NCI-H524 (cell line): ENCODE measurements around the gene MLEC.
"Not testable (repeated sequence)": the region's sequence is repeated elsewhere in the genome, so short reads cannot be mapped to it uniquely, and the experiment has no call there.

ENCODE experiments used
- DNase-seq, 2 experiments: peaks; one replicate each; lab custom pipeline; 2025; lab: John Stamatoyannopoulos, UW

The MLEC gene

GRCh38 chr12:120662879-120663278 is 24.1 kb upstream of the MLEC start:
- no peak for DNase-seq

- DNase-seq = no peak
Measured at GRCh38 chr12:120663741-120664140, 23.2 kb upstream of the MLEC start.

GRCh38 chr12:120666571-120667390 is 20.2 kb upstream of the MLEC start:
- DNase-seq = no peak

GRCh38 chr12:120668091-120668867 is 18.7 kb upstream of the MLEC start:
- DNase-seq = no peak

DNA sequence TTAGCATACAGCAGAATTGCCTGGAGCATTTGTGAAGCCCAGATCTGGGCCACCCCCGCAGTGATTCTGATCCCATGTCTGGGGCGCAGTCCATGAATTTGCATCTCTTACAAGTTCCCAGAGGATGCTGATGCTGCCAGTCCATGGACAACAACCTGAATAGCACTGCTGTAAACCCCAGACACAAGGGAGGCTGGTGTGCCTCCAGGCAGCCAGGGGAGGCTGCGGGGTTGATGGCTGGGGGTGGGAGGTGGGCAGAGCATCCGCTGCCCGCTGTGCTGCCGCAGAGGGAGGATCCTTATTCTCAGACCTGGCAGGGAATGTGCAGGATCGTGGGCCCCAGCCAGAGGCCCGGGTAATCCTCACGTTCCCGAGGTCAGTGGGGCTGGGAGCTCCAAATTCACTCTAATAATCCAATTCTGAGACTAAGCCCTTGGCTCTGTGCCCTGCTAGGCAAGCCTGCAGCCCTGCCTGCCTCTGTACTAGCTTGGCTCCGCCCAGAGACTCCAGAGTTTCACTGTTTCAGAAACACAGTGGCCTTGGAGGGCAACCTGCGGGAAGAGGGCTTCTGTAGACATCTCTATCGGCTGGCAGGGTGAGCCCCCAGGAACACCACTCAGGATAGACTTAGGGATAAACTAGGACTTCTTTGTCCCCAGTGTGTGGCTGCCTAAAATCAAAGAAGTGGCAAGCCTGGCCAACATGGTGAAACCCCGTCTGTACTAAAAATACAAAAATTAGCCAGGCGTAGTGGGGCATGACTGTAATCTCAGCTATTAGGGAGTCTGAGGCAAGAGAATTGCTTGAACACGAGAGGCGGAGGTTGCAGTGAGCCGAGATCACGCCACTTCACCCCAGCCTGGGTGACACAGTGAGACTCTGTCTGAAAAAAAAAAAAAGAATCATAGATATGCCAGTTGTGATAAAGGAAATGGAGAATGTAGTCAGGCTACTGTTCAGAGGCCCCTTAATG is 17.8 kb upstream of the MLEC start:
- DNase-seq = peak; percentile 45 to 66

DNA sequence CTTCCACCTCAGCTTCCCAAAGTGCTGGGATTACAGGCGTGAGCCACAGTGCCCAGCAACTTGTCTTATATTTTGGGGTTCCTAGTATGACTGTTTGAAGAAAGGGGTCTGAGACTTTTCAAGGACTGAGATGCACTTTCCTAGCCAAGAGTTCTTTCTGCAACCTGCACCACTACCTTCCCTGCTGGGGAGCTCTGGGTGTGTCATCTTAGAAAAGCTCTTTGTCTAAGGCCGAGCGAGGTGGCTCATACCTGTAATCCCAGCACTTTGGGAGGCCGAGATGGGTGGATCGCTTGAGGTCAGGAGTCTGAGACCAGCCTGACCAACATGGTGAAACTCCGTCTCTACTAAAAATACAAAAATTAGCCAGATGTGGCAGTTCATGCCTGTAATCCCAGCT is 16.7 kb upstream of the MLEC start:
- not testable (repeated sequence) for DNase-seq

GRCh38 chr12:120670667-120671066 is 16.3 kb upstream of the MLEC start:
- DNase-seq = no peak

- DNase-seq = no peak
Measured at GRCh38 chr12:120674097-120674636, 12.8 kb upstream of the MLEC start.

DNA sequence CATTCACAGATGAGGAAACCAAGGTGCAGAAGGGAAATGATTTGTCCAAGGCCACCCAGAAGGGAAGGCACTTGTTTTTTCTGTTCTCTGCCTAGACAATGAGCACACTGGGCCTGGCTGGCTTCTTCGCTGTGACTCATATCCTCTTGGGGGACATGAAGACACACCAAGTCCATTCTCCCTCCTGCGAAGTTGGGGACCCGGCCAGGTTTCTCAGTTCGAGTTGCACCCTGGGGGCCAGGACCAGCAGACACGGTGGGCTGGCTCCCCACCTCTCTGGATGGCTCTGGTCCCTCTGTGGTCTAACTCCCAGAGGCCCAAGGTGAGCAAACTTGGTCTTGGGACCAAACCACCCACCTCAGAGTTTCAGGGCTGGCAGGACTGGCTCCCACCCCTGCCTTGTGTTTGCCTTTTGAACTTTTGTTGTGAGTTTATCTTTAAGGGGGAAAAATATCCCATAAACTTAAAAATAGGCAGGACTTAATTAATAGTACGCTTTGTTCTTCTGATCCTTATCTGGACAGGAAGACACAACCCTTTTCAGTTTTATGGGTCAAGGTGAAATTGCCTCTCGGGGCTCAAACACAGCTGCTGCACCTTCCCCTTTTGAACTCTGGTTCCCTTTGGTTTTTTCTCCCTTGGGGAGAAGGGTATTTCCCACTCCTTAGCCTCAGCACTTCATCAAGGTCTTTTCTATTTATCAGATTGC is 9.0 kb upstream of the MLEC start:
- DNase-seq = no peak

- DNase-seq = no peak
Measured at GRCh38 chr12:120678572-120678971, 8.4 kb upstream of the MLEC start.

DNA sequence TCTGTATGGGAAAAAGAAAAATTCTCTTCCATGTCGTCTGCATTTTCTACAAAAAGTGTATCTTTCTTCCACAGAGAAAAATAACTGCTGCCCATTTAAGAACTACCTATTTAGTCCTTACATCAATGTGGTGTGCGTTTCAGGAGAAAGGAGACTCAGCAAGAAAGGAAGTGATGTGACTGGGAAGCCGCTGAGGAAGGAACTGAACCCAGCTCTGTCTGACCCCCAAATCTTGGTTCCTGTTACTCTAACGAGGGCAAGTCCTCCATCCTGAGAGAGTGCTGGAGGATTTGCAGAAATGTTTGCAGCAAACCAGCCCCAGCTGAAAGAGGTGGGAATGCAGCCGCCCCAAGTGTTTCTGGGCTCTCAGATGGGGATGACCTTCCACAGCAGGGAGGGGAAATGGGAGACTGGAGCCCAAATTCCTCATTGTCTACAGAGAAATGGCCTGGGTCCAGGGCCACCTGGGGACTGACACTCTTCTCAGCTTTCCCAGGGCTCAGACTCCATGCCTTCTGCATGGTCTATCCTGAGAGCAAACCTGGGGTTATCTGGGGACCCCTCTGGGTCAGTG is 6.7 kb upstream of the MLEC start:
- DNase-seq = no peak

GRCh38 chr12:120684523-120684932 is 2.4 kb upstream of the MLEC start:
- DNase-seq = no peak

DNA sequence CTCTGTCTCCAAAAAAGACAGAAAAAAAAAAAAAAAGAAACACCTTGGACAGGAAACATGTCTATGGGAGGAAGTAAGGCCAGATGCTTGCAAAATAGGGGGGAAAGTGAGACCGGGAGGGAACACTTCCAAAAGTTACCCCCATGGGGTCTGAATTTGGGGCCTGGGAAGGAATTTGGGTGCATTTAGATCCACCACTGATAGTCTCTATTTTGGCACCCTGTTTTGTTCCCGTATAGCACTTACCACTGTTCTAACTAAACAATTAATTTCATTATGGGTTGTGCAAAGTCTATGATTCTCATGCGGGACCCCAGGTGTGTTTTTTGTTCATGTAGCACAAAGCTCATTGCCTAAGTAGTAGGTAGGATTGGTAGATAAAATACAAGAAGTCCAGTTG is 1.4 kb upstream of the MLEC start:
- DNase-seq = no peak

GRCh38 chr12:120686151-120686689 is 729 bp upstream of the MLEC start:
- DNase-seq = peak; percentile 93 to 96

DNA sequence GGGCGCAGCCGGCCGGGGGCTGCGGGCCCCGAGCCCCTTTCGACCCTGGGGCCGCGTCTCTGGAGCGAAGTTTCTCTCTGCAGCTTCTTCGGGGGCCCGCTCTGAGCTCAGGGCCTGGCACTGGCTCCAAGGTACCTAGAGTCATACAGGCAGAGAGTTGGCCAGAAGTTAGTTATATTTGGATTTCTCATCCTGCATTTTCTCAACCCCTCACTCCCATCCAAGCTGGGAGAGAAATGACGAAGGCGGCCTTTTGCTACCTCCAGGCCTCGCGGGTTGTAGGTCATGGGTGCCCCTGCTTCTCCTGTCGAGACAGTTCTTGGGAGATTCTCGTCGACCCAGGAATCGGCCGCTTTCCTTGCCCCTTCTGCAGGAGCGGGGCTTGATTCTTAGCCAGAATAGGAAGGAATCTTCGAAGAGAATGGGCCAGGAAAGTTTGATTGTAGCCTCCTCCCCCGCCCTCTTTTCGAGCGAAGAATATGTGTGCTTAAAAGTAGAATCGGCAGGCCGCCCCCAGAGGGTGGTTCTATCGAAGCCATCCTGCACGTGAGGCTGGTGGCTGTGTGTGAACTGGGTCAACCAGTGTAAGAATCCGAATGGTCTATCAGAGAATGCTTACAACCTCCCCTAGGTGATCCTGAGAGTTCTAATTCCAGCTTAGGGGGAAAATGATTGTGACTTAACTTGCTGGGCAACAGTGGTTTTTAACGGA is 785 bp downstream of the MLEC start:
- DNase-seq = no peak

DNA sequence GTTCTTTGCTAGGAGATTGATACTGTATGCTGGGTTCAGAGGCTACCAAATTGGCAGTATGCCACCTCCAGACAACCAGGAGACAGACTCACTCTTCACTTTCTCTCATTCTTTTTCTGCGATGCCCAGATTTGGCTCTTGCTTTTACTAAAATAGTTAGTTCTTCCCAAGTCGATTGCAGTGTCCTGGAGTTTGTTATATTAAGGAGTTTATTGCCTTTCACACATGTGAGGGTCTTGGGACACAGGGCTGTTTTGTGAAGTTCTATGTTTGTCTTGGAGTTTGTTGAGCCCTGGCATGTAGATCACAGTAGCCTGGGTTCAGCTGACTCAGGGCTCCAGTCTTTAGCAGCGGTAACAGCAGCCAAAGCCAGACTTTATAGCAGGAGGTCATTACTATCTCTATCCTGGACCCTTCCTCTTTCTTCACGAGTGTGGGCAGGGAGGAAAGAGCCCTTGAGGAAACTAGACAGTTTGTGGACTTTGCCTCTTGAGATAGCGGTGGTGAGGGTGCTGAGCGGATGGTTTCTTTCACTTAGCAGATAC is 1.6 kb downstream of the MLEC start:
- DNase-seq = no peak

- no peak for DNase-seq
Measured at GRCh38 chr12:120689397-120690082, 2.6 kb downstream of the MLEC start.

- no peak for DNase-seq
Measured at GRCh38 chr12:120690083-120690450, 3.1 kb downstream of the MLEC start.

GRCh38 chr12:120690978-120691377 is 4.0 kb downstream of the MLEC start:
- DNase-seq = no peak
